SW480 (cell line): ENCODE data around the gene UGT1A1.

ENCODE experiments used
- DNase-seq: peaks from one replicate; pipeline ENCODE4 v3.0.0-alpha.2; 2016; ENCODE audit warnings: low spot score

The UGT1A1 gene

DNA sequence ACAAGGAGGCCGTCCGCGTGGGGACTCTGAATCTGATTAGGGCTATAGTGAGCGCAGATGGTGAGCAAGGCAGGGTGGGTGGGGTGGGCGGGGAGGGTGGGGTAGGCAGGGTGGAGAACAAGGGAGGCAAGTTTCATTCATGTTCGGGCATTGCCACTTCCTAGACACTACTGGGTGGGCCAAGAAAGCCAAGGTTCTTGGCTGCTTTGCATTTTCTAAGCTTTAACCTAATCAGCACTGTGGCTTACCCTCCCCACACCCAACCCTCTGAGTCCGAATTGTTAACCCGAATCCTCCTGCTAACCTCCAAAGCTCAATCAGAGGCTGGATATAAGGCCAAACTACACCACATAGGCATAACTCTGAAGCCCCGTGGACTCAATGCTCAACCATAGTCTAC lies 36.2 kb downstream of the UGT1A1 start:
- DNase-seq, result no peak

DNA sequence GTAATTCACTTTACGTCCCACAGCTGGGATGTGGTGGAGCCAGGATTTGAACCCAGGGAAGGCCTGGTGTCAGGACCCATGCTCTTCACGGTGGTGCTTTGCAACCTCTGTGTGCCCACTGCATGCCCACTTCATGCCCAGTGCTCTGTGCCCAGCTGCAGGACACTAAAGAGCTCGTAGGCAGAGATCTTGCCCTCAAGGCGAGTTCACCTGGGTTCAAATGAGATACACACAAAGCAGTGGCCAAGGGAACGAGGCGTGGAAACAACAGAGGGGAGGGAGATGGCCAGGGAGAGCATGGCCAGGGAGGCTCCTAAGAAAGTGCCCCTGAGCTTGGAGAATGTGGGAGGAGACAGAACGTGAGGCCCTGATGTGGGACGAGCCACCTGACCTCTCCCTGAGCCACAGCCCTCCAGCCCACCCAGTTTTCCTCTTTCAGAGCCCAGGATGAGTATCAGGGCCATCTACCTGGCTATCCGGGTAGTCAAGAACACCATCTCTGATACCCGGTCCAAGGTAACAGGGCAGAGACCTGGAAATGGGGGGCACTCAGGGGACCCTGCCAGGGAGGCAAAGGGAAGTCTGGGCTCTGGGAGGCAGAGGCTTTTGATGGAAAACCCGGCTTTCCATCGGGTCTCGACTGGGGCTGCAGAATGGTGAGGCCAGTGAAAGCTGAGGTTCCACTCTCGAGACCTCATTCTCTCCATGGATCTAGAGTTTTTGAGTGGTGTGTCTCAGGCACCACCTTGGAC lies 38.4 kb downstream of the UGT1A1 start:
- no peak for DNase-seq

DNA sequence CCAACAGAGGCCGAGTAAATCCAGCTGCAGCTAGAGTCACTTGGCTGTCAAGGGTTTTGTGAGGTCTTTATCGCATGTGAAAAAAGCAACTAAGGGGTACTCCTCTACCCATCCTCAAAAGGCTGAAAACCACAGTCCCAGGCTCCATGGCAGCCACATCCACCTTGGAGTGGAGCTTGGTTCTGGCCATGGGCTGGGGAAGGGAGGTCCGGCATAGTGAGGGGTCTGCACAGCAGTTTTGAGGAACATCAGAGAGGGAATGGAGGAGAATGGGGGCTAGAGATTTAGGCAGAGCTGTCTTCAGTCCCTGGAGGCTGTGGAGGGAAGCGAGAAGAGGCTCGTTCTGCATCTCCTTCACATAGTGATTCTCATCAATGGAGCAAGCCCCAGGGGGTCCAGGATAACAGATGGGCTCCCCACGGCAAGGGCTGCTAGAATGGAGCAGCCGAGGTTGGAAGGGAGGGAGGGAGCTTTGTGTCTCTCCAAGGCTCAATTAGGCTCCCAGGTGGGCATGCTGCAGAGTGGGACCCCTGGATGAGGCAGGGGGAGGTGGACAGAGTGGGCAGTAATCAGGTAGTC lies 39.1 kb downstream of the UGT1A1 start:
- DNase-seq, result no peak

DNA sequence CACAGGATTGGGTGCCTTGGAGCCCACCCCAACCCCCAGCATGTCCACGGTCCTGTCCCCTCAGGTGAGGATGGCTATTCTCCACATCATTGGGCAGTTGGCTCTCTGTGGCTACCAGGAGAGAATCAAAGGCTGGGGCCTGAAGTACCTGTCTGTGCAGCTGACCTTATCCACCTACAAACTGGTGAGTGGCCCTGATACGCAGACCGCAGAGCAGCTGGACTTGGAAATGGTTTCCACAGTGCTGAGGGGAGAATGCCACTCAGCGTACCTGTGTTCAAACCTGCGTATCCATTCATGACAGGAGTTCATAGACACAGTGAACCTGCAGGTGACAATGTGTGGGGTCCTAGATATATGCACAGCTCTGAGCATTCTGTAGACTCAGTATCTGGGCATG lies 39.6 kb downstream of the UGT1A1 start:
- DNase-seq, result no peak

DNA sequence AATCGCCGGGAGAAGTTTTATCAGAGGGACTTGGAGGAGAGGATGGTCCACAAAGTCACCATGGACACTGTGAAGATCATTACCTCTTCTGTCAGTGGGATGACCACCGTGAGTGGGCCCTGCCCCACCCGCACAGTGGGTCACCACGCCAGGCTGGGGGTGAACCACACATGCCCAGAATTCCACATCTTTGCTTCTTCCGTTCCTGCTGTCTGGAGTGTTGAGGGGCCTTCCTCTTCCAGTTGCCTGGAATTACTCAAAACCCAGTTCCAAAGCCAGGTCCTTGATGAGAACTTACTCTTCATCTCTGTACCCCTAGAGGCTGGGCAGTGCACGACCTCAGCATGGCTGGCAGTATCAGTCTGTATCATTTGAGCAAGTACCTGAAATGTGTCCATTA lies 40.1 kb downstream of the UGT1A1 start:
- no peak for DNase-seq

DNA sequence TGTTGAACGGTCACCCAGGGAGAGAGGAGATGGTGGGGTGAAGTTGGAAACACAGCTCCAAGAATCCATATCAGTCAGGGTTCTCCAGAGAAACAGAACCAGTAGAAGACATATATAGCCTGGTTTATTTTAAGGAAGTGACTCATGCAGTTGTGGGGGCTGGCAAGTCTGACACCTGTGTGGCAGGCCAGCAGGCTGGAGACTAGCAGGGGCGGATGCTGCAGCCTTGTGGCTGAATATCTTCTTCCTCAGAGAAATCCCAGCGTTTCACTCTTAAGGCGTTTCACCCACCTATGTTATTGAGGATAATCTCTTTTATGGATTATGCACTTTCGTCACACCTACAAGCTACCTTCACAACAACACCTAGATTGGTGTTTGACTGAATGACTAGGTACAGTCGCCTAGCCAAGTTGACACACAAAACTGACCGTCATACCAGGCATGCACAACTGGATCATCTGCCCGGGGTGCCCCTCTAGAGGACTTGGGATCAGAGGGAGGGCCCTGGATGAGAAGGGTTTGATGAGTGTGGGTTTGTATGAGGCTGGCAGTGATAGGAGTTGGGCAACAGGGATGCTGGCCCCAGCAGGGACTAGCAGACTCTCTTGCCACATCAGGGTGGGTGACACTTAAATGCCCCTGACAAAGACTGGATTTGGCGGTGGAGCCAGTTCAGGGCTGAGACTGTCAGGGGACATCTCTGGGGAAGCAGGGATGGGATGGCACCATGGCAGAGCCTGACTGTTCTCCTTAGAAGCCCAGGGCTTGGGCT lies 41.5 kb downstream of the UGT1A1 start:
- DNase-seq, result peak; percentile 39

DNA sequence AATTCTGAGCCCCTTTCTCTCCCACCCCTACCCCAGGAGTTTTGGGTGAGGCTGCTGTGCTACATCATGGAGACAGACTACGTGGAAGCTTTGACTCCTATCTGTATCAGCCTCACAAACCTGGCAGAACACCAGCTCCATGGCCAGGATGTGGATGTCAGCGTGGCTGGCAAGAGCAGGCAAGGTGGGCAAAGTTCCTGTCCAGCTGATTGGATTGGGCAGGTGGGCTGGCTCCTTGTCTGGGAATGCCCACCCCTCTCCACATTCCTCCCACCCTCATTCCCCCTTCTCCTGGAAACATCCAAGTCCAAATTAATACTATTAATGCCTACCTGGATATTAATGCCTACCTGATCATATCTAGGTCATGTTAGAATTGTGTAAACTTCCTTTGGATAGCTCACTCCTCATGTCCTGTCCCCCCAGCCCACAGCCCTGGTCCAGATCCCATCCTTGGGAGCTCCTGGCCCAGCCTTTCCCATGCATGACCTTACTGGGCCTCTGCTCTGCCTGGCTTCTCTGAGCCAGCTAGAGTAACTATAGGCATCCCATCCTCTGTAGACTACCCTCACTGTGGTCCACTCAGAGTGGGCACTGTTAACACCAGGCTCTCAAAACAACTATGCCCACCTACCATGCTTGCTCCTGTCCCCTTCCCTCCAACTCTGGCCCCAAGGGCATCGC lies 42.2 kb downstream of the UGT1A1 start:
- DNase-seq, result no peak

DNA sequence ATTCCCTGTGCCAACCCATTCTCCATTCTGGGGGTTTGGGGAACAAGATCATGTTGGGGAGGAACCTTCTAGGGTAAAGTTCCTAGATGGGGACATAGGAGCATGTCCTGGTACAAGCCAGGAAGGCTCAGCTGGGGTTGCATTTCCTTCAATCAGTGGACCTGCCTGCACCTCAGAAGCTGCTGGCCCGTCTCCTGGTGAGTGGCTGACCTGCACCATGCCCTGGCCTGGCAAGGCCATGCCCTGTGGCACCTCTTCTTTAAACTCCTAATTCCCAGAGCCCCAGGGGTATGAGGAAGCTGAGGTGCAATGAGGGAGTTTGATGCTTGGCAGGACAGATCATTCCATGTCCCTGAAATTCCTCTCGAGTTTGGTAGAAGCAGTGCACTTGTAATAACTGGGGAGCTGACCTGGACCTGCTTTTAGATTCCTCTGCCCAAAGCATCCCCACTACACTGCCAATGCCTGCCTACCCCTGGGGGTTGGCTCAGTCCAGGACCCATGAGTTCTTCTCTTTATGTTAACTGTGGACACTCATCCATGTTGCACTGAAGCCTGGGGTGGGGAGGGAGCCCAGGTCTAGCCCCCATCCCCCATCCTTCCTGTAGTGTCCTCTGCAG lies 43.3 kb downstream of the UGT1A1 start:
- no peak for DNase-seq

DNA sequence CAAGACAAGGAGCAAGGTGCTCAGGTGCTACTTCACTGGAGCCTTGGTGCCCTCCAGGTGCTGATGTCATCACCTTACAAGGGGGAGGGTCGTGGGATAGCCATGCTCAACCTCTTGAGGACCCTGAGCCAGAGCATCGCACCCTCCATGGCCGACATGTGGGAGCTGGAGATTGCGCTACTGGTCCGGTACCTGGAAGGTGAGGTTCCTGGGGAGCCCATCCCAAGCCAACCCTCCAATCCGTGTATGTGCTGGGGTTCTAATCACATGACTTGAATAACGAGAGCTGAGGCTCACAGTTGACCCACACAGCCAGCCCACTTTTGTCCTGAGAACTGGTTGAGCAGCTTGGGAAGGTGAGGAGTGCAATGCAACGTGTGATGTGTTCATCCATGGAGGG lies 43.9 kb downstream of the UGT1A1 start:
- no peak for DNase-seq

DNA sequence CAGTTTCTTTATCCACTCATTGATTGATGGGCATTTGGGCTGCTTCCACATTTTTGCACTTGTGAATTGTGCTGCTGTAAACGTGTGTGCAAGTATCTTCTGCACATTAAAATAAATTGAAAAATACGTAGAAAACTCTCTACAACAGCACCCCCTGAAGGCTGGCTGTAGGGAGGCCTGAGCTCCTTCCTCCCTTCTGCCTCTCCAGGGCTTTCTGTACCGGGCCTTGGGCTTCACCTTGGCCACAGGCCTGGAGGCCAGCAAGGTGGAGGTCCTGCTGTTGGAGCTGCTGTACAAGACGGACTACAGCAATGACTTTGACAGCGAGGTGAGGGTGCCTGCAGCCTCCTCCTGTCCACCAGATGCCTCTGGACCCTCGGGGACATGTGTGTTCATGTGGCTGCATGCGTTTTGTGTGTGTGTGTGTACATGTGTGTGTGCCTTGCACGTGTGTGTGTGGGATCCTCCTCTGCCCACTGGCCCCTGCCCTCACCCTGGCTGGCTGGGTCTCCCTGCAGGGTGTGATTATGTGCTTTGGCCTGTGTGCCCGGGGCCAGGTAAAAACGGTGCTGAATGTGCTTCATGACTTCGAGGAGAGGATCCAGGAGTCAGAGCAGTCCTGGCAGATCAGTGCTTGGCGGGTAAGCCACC lies 47.3 kb downstream of the UGT1A1 start:
- no peak for DNase-seq

DNA sequence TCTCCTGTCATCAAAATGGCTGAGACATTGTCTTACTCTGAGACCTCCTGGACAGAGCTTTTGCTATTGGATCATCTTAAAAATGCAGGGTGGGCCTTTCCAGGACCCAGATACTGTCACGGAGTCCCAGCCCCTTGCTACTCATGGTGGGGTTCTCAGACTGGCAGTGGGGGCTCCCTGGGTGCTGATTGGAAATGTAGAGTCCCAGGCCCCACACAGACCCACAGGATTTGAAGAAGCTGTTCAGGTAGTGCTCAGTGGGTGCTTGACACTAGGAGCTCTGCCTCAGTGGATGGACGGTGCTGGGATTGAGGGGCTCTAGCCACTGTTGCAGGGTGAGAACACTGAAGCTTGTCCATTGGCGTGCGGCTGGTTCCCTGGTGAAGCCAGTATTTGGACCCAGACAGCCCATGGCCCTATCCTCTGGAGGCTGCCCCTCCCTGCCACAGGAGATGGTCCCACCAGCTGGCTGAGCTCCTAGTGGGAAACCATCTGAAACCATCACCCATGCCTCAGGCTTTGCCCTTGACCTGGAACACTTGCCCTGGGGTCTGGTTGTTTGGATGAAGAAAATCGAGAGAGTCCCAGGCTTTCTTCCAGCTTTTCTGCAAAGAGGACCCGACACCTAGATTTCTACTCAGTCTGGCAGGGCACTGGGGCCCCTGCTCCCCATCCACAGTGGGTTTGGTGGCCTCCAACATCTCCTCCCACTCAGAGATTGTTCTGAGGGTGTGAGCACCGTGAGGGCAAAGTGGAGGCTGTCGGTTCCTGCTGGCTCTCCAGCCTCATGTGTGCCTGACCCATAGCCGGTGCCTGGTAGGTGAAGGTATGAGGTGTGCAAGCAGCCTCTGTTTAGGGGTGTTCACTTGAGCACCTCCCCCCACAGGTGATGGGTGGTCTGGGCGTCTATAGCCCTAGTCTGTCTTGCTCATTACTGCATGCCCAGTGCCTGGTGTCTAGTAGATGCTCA lies 48.2 kb downstream of the UGT1A1 start:
- no peak for DNase-seq

DNA sequence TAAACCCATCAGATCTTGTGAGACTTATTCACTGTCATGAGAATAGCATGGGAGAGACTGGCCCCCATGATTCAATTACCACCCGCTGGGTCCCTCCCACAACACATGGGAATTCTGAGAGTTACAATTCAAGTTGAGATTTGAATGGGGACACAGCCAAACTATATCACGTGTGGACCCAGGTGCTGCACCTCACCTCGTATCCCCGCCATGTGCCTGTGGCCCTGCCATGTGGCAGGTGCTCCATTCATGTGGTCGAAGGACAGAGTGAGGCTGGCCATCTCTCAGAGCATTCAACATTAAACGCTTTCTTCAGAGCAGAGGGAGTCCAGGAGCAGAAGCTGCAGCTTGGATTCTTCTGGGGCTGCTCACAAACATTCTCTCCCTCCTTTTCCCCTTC lies 50.3 kb downstream of the UGT1A1 start:
- DNase-seq, result no peak

DNA sequence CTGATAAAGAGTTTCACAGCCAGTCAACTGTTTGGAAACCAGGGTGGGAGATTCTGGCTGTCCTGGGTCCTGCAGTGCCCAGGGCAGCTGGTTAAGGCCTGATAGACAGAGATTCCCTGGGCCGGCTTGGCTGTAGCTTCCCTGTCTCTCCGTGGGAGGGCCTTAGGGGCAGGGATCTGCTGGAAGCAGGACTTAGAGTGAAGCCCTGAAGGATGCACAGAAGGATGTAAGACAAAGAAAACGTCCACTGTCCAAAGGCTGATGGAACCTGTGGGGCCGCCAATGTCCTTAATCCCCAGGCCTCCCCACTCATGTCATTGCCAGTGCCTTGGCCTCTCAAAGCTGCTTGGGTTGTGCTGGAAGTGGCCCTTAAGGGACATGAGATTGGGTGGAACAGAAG lies 51.0 kb downstream of the UGT1A1 start:
- DNase-seq, result no peak

DNA sequence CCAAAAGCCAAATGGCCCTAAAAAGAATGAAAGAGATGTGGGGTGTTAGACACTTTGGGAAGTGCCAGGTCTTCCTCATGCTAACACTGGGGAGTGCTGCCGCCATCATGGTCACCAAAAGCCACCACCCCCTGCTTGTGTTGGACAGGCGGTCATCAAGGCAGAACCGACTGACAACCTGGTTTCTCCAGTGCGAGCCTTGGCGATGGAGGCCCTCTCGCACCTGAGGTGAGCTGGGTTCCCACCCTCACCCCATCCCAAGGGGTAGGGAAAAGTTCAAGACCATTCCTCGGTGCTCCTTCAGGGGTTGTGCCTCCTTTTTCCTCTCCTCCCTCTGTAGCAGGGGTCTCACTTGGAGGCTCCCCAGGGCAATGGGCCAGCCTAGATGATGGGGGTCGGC lies 51.7 kb downstream of the UGT1A1 start:
- no peak for DNase-seq

DNA sequence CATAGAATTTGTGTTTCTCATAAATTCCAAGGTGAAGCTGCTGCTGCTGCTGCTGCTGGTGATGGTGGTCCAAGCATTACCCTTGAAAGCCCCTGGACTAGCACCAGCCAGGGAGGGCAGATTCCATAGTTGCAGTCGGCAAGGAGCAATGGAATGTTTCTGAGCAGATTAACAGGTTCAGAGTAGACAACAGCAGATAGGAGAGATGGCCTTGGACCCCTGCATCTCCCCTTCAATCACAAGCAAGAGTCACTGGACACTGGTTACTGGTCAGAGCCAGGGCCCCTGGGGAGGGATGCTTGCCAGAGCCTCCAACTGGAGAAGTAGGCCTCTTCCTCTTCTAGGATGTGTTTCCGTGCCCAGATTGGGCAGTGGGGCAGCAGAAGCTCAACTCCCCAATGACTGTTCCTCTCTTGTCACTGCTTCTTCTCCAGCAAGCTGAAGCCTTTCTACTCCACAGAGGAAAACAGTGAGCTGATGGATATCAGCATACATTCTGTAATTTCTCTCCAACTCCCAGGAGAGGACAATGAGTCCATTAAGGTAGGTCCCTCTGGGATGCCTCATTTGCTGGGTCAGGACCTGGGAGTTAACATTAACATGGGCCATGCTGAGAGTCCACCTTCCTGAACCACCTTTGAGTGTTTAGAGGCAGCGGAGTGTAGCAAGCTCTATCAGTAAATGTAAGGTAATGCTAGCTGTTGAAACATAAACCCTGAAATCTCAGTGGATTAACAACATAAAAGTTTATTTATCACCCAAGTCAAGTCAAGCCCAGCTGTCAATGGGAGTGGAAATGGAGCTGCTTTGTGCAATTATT lies 53.4 kb downstream of the UGT1A1 start:
- DNase-seq, result no peak

DNA sequence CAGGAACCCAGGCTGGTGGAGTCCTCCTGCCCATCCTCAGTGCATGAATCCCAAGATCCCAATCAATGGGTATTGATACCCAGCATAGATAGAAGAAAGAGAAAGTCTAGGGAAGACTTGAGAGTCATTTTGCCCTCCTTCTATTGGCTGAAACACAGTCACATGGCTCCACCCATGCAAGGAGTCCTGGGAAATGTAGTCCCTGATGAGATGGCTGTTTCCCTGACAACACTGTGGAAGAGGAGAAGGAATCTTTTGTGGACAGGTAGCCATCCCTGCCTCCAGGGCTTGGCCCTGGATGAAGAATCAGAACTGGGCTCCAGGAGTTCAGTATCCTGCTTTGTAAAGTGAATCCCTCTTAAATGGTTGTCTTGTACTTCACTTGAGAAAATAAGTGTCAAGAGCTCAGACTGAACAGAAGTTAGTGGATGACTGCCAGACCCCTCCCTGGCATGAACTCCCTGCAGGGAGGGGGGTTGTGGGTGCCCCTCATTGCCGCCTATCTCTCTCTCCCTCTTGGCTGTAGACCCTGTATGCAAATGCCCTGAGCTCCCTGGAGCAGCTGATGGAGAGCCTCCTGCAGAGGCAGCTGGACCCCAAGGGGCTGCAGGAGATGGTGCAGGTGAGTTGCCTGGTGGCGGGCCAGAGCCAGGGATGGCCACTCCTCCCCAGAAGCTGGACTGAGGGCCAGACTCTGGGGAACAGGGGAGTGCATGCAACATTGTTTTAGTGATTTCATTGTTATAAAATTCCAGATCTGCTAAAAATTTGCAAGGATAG lies 54.2 kb downstream of the UGT1A1 start:
- DNase-seq, result peak; percentile 20

DNA sequence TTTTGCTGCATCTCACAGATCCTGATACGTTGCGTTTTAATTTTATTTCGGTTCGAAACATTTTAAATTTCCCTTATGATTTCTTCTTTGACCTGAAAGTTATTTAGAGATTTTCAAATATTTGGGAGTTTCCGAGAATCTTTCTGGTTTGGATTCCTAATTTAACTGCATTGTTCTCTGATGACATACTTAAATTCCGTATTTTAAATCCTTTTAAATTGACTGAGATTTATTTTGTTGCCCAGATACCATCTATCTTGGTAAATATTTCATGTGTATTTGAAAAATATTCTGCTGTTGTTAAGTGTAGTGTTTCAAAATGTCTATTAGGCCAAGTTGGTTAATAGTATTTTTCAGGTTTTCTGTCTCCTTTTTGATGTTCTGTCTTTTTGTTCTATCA lies 55.8 kb downstream of the UGT1A1 start:
- DNase-seq, result no peak

DNA sequence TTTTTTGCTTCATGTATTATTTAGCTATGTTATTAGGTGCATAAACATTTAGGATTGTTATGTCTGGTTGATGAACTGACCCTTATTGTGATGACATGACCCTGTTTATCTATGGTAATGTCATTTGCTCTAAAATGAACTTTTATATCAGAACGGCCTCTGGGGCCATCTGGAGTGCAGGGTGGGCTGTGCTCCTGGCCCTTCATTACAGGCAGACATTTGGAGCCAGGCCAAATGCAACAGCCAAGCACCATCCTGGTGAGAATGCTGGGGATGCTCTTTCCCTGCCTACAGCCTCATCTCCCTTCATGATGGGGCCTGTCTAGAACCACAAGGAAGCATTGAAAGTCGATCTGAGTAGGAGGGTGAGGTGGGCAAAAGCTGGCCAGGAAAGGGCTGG lies 56.3 kb downstream of the UGT1A1 start:
- no peak for DNase-seq

DNA sequence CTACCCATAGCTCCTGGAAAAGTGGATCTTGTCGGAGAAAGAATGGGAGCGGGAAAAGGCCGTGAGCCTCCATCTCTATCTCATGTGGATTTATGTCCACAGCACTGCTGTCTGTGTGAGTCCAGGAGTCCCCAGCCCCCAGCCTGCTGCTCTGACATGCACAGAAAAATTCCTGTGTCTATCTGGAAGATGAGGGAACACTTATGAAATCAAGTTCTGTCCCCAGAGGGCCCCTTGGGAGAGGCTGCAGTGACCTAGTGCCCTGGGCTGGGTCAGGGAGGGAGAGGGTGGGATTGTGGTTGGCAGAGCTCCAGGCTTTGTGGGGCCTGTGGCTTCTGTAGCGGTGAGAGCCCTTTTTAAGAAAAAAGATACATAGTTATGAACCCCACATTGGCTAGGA lies 56.7 kb downstream of the UGT1A1 start:
- DNase-seq, result no peak
